HEK293T (cell line): ENCODE results near the gene PKIB.

Experiments
- CTCF ChIA-PET: fragments of 350-600 bp; formaldehyde crosslinking; extraction: SDS; loops from one replicate; lab custom pipeline; 2021; ENCODE audit warnings: antibody characterized with exemption, inconsistent platforms; lab: Yijun Ruan, JAX
- POLR2A ChIA-PET: fragments of 350-600 bp; formaldehyde crosslinking; extraction: SDS; loops from one replicate; lab custom pipeline; 2020; ENCODE audit warnings: antibody characterized with exemption, inconsistent platforms; lab: Yijun Ruan, JAX
- DNase-seq: peaks from one replicate; pipeline ENCODE4 v3.0.0; 2012; ENCODE audit warnings: mixed read lengths; ENCODE audit errors: extremely low spot score
- ARNT ChIP-seq: fragments of 450-650 bp; IDR thresholded peaks from 2 replicates; pipeline ENCODE4 v1.6.1; 2017; ENCODE audit warnings: mild to moderate bottlenecking
- BHLHE40 ChIP-seq: fragments of 450-650 bp; IDR thresholded peaks from 2 replicates; pipeline ENCODE4 v1.6.1; 2016; ENCODE audit warnings: mild to moderate bottlenecking, moderate library complexity, borderline replicate concordance
- CTBP1 ChIP-seq: fragments of 450-650 bp; IDR thresholded peaks from 2 replicates; pipeline ENCODE4 v1.6.1; 2016; ENCODE audit warnings: borderline replicate concordance
- ELF4 ChIP-seq: fragments of 450-650 bp; IDR thresholded peaks from 2 replicates; pipeline ENCODE4 v1.6.1; 2017; ENCODE audit warnings: antibody characterized with exemption
- FOXA1 ChIP-seq: fragments of 450-650 bp; IDR thresholded peaks from 2 replicates; pipeline ENCODE4 v1.6.1; 2016; ENCODE audit warnings: mild to moderate bottlenecking
- FOXK2 ChIP-seq: fragments of 450-650 bp; IDR thresholded peaks from 2 replicates; pipeline ENCODE4 v1.6.1; 2016; ENCODE audit warnings: mild to moderate bottlenecking
- FOXM1 ChIP-seq: fragments of 450-650 bp; IDR thresholded peaks from 2 replicates; pipeline ENCODE4 v1.6.1; 2017; ENCODE audit warnings: mild to moderate bottlenecking, borderline replicate concordance
- HDGF ChIP-seq: fragments of 450-650 bp; IDR thresholded peaks from 2 replicates; pipeline ENCODE4 v1.6.1; 2017; ENCODE audit warnings: antibody characterized with exemption, borderline replicate concordance
- L3MBTL2 ChIP-seq: fragments of 450-650 bp; conservative IDR thresholded peaks from 2 replicates; pipeline ENCODE4 v1.6.1; 2016; ENCODE audit warnings: mild to moderate bottlenecking
- LEF1 ChIP-seq: fragments of 450-650 bp; IDR thresholded peaks from 2 replicates; pipeline ENCODE4 v1.6.1; 2017; ENCODE audit warnings: mild to moderate bottlenecking, borderline replicate concordance
- NFRKB ChIP-seq: fragments of 450-650 bp; IDR thresholded peaks from 2 replicates; pipeline ENCODE4 v1.6.1; 2016; ENCODE audit warnings: mild to moderate bottlenecking, moderate library complexity
- PKNOX1 ChIP-seq: fragments of 450-650 bp; IDR thresholded peaks from 2 replicates; pipeline ENCODE4 v1.6.1; 2016
- SP1 ChIP-seq: fragments of 450-650 bp; IDR thresholded peaks from 2 replicates; pipeline ENCODE4 v1.6.1; 2017
- SUZ12 ChIP-seq: fragments of 450-650 bp; IDR thresholded peaks from 2 replicates; pipeline ENCODE4 v1.6.1; 2016; ENCODE audit warnings: mild to moderate bottlenecking
- TARDBP ChIP-seq: fragments of 450-650 bp; IDR thresholded peaks from 2 replicates; pipeline ENCODE4 v1.6.1; 2016
- ZNF384 ChIP-seq: fragments of 450-650 bp; IDR thresholded peaks from 2 replicates; pipeline ENCODE4 v1.6.1; 2016

PKIB gene

GRCh38 chr6:122709922-122710512, 99.8 kb downstream of the PKIB start:
- no peak for DNase-seq
- no peak for TF ChIP-seq ZNF384
- no peak for TF ChIP-seq FOXM1
- TF ChIP-seq FOXK2, result no peak
- no peak for TF ChIP-seq BHLHE40
- TF ChIP-seq TARDBP, result no peak
- TF ChIP-seq L3MBTL2, result no peak
- no peak for TF ChIP-seq SUZ12
- no peak for TF ChIP-seq NFRKB
- no peak for TF ChIP-seq FOXA1
- no peak for TF ChIP-seq CTBP1
- TF ChIP-seq PKNOX1, result no peak
- no peak for TF ChIP-seq LEF1
- TF ChIP-seq SP1, result no peak
- TF ChIP-seq HDGF, result no peak
- TF ChIP-seq ELF4, result no peak
- TF ChIP-seq ARNT, result no peak
- ChIA-PET CTCF (no interaction called here), POLR2A (no interaction called here)

DNA sequence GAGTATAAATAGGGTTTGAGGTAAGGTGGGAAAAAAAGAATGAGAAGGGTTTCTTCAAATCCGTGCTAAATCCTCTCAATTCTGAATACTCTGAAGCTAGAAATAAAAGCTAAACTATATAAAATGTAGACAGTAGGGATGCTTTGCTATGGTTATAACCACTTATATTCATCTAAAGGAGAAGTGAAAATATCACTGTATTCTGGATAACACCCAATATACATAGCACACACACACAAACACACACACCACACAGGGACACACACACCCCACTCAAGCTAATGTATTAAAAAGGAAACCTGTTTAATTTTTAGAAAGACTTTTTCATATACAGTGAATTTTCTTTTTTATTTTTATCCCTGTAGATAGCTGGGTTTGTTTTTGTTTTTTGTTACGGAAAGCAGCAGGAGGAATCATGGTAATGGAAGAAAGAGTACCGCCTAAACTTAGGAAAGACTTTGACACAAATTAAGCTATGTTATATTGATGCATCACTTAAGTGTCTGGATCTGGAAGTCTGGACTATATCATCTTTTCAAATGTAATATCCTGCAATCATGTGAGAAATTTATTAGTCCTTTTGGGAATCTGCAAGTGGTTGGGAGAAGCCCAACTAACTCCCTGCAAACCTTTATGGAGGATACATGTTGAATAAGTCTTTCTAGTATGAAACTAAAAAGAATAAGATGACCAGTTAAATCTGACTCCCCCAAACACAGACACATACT, 100.9 kb downstream of the PKIB start:
- CTCF ChIA-PET, result interaction anchor here (0.6 kb wide), 1 partner anchor 76 kb away, joined by 8 read pairs; no protein-coding TSS in a partner anchor
- TF ChIP-seq SP1, result no peak
- TF ChIP-seq FOXA1, result no peak
- TF ChIP-seq LEF1, result no peak
- TF ChIP-seq ZNF384, result no peak
- no peak for TF ChIP-seq SUZ12
- no peak for TF ChIP-seq L3MBTL2
- no peak for TF ChIP-seq FOXM1
- TF ChIP-seq ELF4, result no peak
- no peak for TF ChIP-seq PKNOX1
- TF ChIP-seq BHLHE40, result no peak
- no peak for TF ChIP-seq NFRKB
- no peak for TF ChIP-seq CTBP1
- no peak for TF ChIP-seq FOXK2
- no peak for TF ChIP-seq ARNT
- POLR2A ChIA-PET, result no interaction called here
- DNase-seq, result no peak

DNA sequence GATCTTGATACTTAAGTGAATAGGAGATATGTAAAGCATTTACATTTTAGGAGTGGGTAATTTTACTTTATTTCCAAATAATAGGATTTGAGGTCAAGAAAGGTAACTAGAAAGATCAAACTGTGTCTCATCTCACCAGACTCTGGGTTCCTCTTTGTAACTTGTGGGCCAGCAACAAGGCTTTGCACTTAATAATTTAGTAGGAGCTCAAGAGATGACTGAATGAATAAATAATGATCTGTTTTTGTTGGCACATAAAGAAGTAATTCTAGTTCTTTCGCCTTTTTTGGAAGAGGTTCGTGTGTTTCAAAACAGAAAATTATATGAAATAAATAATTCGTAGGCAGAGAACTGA, 101.9 kb downstream of the PKIB start:
- ChIA-PET POLR2A (no interaction called here), CTCF (interaction anchor here (0.6 to 1.5 kb wide), 2 partner anchors 18 to 75 kb away, joined by 3 to 8 read pairs; no protein-coding TSS in a partner anchor)
- TF ChIP-seq ARNT, result no peak
- no peak for TF ChIP-seq L3MBTL2
- TF ChIP-seq HDGF, result no peak
- no peak for TF ChIP-seq NFRKB
- no peak for TF ChIP-seq CTBP1
- no peak for TF ChIP-seq TARDBP
- no peak for TF ChIP-seq FOXA1
- TF ChIP-seq PKNOX1, result no peak
- no peak for TF ChIP-seq ELF4
- TF ChIP-seq ZNF384, result no peak
- no peak for TF ChIP-seq FOXM1
- TF ChIP-seq SUZ12, result no peak
- no peak for TF ChIP-seq BHLHE40

DNA sequence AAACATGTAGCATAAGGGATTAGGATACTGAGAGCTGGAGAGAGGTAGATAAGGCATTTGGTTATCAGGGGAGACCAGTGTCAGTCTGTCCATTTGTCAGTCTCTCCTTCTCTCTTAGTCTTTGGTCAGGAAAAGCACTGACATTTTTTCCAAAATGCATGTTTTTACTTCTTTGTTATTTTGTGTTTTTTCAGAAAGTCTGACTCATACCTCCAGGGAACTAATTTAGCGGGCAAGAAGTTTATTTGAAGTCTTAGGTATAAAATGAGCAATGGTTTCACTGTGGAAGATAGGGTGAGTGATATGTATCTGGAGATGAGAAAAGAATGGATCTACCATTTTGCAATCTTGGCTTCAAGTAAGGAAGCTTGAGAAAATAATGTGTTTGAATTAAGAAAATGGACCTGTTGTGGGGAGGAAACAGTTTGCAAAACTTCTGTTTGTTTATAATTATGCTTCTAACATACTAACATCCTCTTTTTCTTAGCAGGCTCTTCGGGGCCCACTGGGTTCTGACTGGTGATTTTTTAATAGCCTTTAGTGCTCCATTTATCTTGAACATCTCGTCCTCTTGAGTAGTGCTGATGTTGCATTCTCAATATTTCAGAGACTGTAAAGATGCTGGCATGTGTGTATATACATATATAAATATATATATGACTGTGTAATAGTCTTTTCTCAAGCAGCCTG, 102.4 kb downstream of the PKIB start:
- no peak for DNase-seq
- CTCF ChIA-PET, result interaction anchor here (1.5 kb wide), 1 partner anchor 18 kb away, joined by 3 read pairs; no protein-coding TSS in a partner anchor
- TF ChIP-seq ARNT, result no peak
- no peak for TF ChIP-seq ZNF384
- no peak for TF ChIP-seq FOXA1
- no peak for TF ChIP-seq TARDBP
- no peak for TF ChIP-seq CTBP1
- TF ChIP-seq NFRKB, result no peak
- TF ChIP-seq L3MBTL2, result no peak
- no peak for TF ChIP-seq HDGF
- TF ChIP-seq FOXK2, result no peak
- no peak for TF ChIP-seq LEF1
- no peak for TF ChIP-seq PKNOX1
- no peak for TF ChIP-seq SUZ12
- no peak for TF ChIP-seq FOXM1
- no peak for TF ChIP-seq SP1
- POLR2A ChIA-PET, result no interaction called here

More for the DNA sequence above, 101.9 kb downstream of the PKIB start:
- no peak for DNase-seq

DNA sequence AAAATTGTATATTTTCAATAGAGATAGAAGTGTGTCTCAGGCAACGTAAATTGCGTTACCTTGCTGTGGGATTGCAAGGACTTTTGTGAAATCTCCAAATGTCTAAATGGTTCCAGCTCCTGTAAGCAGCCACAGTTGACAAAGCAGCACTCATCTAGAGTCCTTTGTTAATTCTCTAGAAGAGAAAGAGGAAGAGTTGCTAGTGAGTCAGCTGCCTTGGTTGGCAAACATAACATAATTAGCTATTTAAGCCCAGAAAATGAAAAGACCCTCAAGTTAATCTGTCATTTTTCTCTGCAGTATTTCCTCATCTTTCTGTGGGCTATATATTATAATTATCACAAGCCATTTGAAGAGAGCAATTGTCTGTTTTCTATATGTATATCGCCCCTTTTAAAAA, 102.9 kb downstream of the PKIB start:
- TF ChIP-seq PKNOX1, result no peak
- TF ChIP-seq CTBP1, result no peak
- TF ChIP-seq L3MBTL2, result no peak
- no peak for TF ChIP-seq TARDBP
- TF ChIP-seq SUZ12, result no peak
- no peak for TF ChIP-seq LEF1
- no peak for TF ChIP-seq BHLHE40
- no peak for TF ChIP-seq FOXM1
- POLR2A ChIA-PET, result no interaction called here
- DNase-seq, result no peak
- CTCF ChIA-PET, result interaction anchor here (1.5 kb wide), 1 partner anchor 17 kb away, joined by 3 read pairs; no protein-coding TSS in a partner anchor
